ENCODE results near the gene IL32.
"Not testable (repeated sequence)": the region's sequence is repeated elsewhere in the genome, so short reads cannot be mapped to it uniquely, and the experiment has no call there.

Gene IL32

GRCh38 chr16:3070608-3071111 lies 5.2 kb downstream of the IL32 start:
- DNase-seq (ENCODE audit: low read depth in 2 of 2): no peak

- no peak for DNase-seq (ENCODE audit: low read depth in 2 of 2)
These were observed 6.2 kb downstream of the IL32 start for GRCh38 chr16:3071655-3072054.

GRCh38 chr16:3072148-3072547 lies 6.7 kb downstream of the IL32 start:
- DNase-seq (ENCODE audit: low read depth in 2 of 2): not testable (repeated sequence)

- not testable (repeated sequence) for DNase-seq (ENCODE audit: low read depth in 2 of 2)
These were observed 7.3 kb downstream of the IL32 start for GRCh38 chr16:3072576-3073263.

- no peak for DNase-seq (ENCODE audit: low read depth in 2 of 2)
These were observed 8.0 kb downstream of the IL32 start for GRCh38 chr16:3073448-3073847.

- peak; percentile 68 to 71 for DNase-seq (ENCODE audit: low read depth in 2 of 2)
These were observed 9.6 kb downstream of the IL32 start for GRCh38 chr16:3074860-3075522.

GRCh38 chr16:3075523-3075915 lies 10.1 kb downstream of the IL32 start:
- DNase-seq (ENCODE audit: low read depth in 2 of 2): no peak

GRCh38 chr16:3075946-3076345 lies 10.5 kb downstream of the IL32 start:
- DNase-seq (ENCODE audit: low read depth in 2 of 2): not testable (repeated sequence)

- DNase-seq (ENCODE audit: low read depth in 2 of 2): no peak
These were observed 11.1 kb downstream of the IL32 start for GRCh38 chr16:3076577-3076976.

GRCh38 chr16:3080024-3080423 lies 14.6 kb downstream of the IL32 start:
- DNase-seq (ENCODE audit: low read depth in 2 of 2): no peak

- not testable (repeated sequence) for DNase-seq (ENCODE audit: low read depth in 2 of 2)
These were observed 16.5 kb downstream of the IL32 start for GRCh38 chr16:3081957-3082356.

- DNase-seq (ENCODE audit: low read depth in 2 of 2): not testable (repeated sequence)
These were observed 18.0 kb downstream of the IL32 start for GRCh38 chr16:3083408-3083807.

GRCh38 chr16:3084491-3084890 lies 19.1 kb downstream of the IL32 start:
- DNase-seq (ENCODE audit: low read depth in 2 of 2): no peak

GRCh38 chr16:3084969-3085670 lies 19.7 kb downstream of the IL32 start:
- DNase-seq (ENCODE audit: low read depth in 2 of 2): no peak

GRCh38 chr16:3085868-3086595 lies 20.6 kb downstream of the IL32 start:
- no peak for DNase-seq (ENCODE audit: low read depth in 2 of 2)

GRCh38 chr16:3086596-3087242 lies 21.3 kb downstream of the IL32 start:
- DNase-seq (ENCODE audit: low read depth in 2 of 2): no peak

GRCh38 chr16:3087243-3088235 lies 22.1 kb downstream of the IL32 start:
- no peak for DNase-seq (ENCODE audit: low read depth in 2 of 2)

GRCh38 chr16:3088450-3088849 lies 23.0 kb downstream of the IL32 start:
- DNase-seq (ENCODE audit: low read depth in 2 of 2): no peak

GRCh38 chr16:3088925-3089716 lies 23.7 kb downstream of the IL32 start:
- DNase-seq (ENCODE audit: low read depth in 2 of 2): no peak
